GM12878 (cell line): ENCODE results near the gene HPSE2. TPM values are rescaled to one million over a fixed set of nuclear protein-coding genes. Genes with fewer than 3 reads are reported as not detected.

Experiments used
- ATAC-seq: fragments of 200-7000 bp; cut with Tn5 transposase; 3 replicates; pipeline ENCODE4 v1.9.1; 2020; ENCODE audit warnings: mild to moderate bottlenecking, moderate library complexity
- BruUV-seq: library from RNA; stranded (reverse); fragments of 400-500 nt; replicated peaks from 2 replicates; lab custom pipeline; 2021; lab: Mats Ljungman, UMichigan
- CTCF ChIA-PET: fragments of 300-600 bp; sonication (Branson Sonifier 250); formaldehyde crosslinking; extraction: SDS; loops from one replicate; lab custom pipeline; 2021; ENCODE audit warnings: inconsistent platforms; lab: Yijun Ruan, JAX
- POLR2A ChIA-PET: fragments of 350-600 bp; formaldehyde crosslinking; extraction: SDS; loops from one replicate; lab custom pipeline; 2021; ENCODE audit warnings: inconsistent platforms; lab: Charles Lee
- RAD21 ChIA-PET: fragments of 300-600 bp; sonication (Branson Sonifier 250); formaldehyde crosslinking; loops from one replicate; lab custom pipeline; 2023; ENCODE audit warnings: antibody characterized with exemption; ENCODE audit not compliant: unreplicated experiment; lab: Charles Lee
- SMC1A ChIA-PET: fragments of 300-600 bp; sonication (Branson Sonifier 250); formaldehyde crosslinking; loops from one replicate; lab custom pipeline; 2023; ENCODE audit not compliant: unreplicated experiment, uncharacterized antibody; lab: Charles Lee
- DNase-seq: peaks from one replicate; pipeline ENCODE4 v3.0.0-alpha.2; 2011; ENCODE audit warnings: low read depth, low spot score
- FAIRE-seq: peaks from 3 replicates; lab custom pipeline; 2011; peaks lifted over from hg19 to GRCh38; lab: Jason Lieb, UNC
- H2AFZ ChIP-seq: 2 replicates; pipeline ENCODE4 v1.6.0; 2011; ENCODE audit warnings: low read depth, low read length, control low read depth; ENCODE audit not compliant: control insufficient read depth
- H3K27ac ChIP-seq: 2 replicates; pipeline ENCODE4 v1.5.1; 2011; ENCODE audit warnings: control low read depth; ENCODE audit not compliant: control insufficient read depth, insufficient read depth
- H3K27me3 ChIP-seq, 2 experiments: replicated peaks in 1 of 2; 2 replicates each; pipeline versions ENCODE4 v1.6.0 to v1.6.1; 2011; ENCODE audit warnings: low read length in 1 of 2; ENCODE audit not compliant: control insufficient read depth in 2 of 2, insufficient read depth in 2 of 2
- H3K36me3 ChIP-seq, 2 experiments: 2 replicates each; pipeline ENCODE4 v1.5.1; 2011; ENCODE audit warnings: low read length in 1 of 2; ENCODE audit not compliant: control insufficient read depth in 2 of 2, insufficient read depth in 2 of 2
- H3K4me1 ChIP-seq: 2 replicates; pipeline ENCODE4 v1.6.1; 2011; ENCODE audit warnings: mild to moderate bottlenecking, low read length, moderate library complexity, mixed read lengths; ENCODE audit not compliant: control insufficient read depth, insufficient read depth
- H3K4me2 ChIP-seq: 2 replicates; pipeline ENCODE4 v1.6.0; 2011; ENCODE audit warnings: control low read depth; ENCODE audit not compliant: control insufficient read depth, insufficient read depth
- H3K4me3 ChIP-seq: fragments of 200-600 bp; sonication (generic); 2 replicates; pipeline ENCODE4 v1.5.1; 2016
- H3K79me2 ChIP-seq: 2 replicates; pipeline ENCODE4 v1.6.0; 2011; ENCODE audit warnings: low read length; ENCODE audit not compliant: control insufficient read depth, insufficient read depth
- H3K9ac ChIP-seq: 2 replicates; pipeline ENCODE4 v1.8.0; 2011; ENCODE audit warnings: low read length, control low read depth, mixed read lengths; ENCODE audit not compliant: control insufficient read depth, insufficient read depth
- H3K9me3 ChIP-seq: replicated peaks from 3 replicates; pipeline ENCODE4 v1.5.1; 2011; ENCODE audit warnings: mild to moderate bottlenecking, low read length; ENCODE audit not compliant: control insufficient read depth, insufficient read depth
- H4K20me1 ChIP-seq: 2 replicates; pipeline ENCODE4 v1.6.0; 2011; ENCODE audit not compliant: control insufficient read depth, insufficient read depth
- BCL11A ChIP-seq: IDR thresholded peaks from 2 replicates; pipeline ENCODE4 v1.6.1; 2011; ENCODE audit warnings: low read depth, low read length
- CBFB ChIP-seq: IDR thresholded peaks from 2 replicates; pipeline ENCODE4 v1.6.1; 2016; ENCODE audit warnings: antibody characterized with exemption, low read depth
- CREM ChIP-seq: IDR thresholded peaks from 2 replicates; pipeline ENCODE4 v1.6.1; 2014; ENCODE audit warnings: antibody characterized with exemption, low read depth
- EP300 ChIP-seq, 2 experiments: fragments of 150-350 bp in 1 of 2; IDR thresholded peaks; 2 replicates each; pipeline ENCODE4 v1.6.1; 2011 to 2012; ENCODE audit warnings: low read depth in 2 of 2, low read length in 2 of 2, borderline replicate concordance in 1 of 2, improper control_type of control experiment in 1 of 2, inconsistent platforms in 1 of 2; ENCODE audit not compliant: control insufficient read depth in 1 of 2
- ETV6 ChIP-seq, 2 experiments: fragments of 450-650 bp in 1 of 2; IDR thresholded peaks in 1 of 2; conservative IDR thresholded peaks in 1 of 2; 2 replicates each; pipeline ENCODE4 v1.6.1; 2014; ENCODE audit warnings: antibody characterized with exemption in 1 of 2, borderline replicate concordance in 1 of 2, low read depth in 1 of 2, mild to moderate bottlenecking in 1 of 2, moderate library complexity in 1 of 2
- HDAC2 ChIP-seq: fragments of 200-600 bp; sonication (generic); IDR thresholded peaks from 2 replicates; pipeline ENCODE4 v1.6.1; 2017
- HDGF ChIP-seq: fragments of 450-650 bp; IDR thresholded peaks from 2 replicates; pipeline ENCODE4 v1.6.1; 2016; ENCODE audit warnings: antibody characterized with exemption
- JUND ChIP-seq: IDR thresholded peaks from 2 replicates; pipeline ENCODE4 v1.6.1; 2012; ENCODE audit warnings: low read depth, mild to moderate bottlenecking, low read length, improper control_type of control experiment, moderate library complexity
- KAT2A ChIP-seq: conservative IDR thresholded peaks from 2 replicates; pipeline ENCODE4 v1.6.1; 2011; ENCODE audit warnings: low read depth, low read length; ENCODE audit not compliant: control insufficient read depth
- MXI1 ChIP-seq: fragments of 150-350 bp; IDR thresholded peaks from 2 replicates; pipeline ENCODE4 v1.6.1; 2011; ENCODE audit warnings: low read depth, mild to moderate bottlenecking, inconsistent platforms, low read length, improper control_type of control experiment
- NBN ChIP-seq: fragments of 450-650 bp; IDR thresholded peaks from 2 replicates; pipeline ENCODE4 v1.6.1; 2016
- TARDBP ChIP-seq: IDR thresholded peaks from 2 replicates; pipeline ENCODE4 v1.6.1; 2016; ENCODE audit warnings: borderline replicate concordance
- TCF12 ChIP-seq: IDR thresholded peaks from 2 replicates; pipeline ENCODE4 v1.6.1; 2011; ENCODE audit warnings: low read depth, mild to moderate bottlenecking, low read length
- YBX1 ChIP-seq: fragments of 450-650 bp; IDR thresholded peaks from 2 replicates; pipeline ENCODE4 v1.6.1; 2016; ENCODE audit warnings: antibody characterized with exemption
- ZNF274 ChIP-seq: IDR thresholded peaks from one replicate; pipeline ENCODE4 v1.8.0; 2011; ENCODE audit not compliant: insufficient read length, insufficient read depth
- ZSCAN29 ChIP-seq: fragments of 450-650 bp; IDR thresholded peaks from 2 replicates; pipeline ENCODE4 v1.6.1; 2017; ENCODE audit warnings: mild to moderate bottlenecking, moderate library complexity
- WGBS: methylation state at CpG from one replicate; pipeline ENCODE4 v1.1.6; 2016; ENCODE audit warnings: low lambda C conversion rate; ENCODE audit not compliant: insufficient replicate concordance, insufficient coverage; ENCODE audit errors: missing lambda C conversion rate; 5-methylcytosine and 5-hydroxymethylcytosine counted together
- in situ Hi-C: fragments of 300-500 bp; cut with MboI; formaldehyde crosslinking; loops from 9 replicates; pipeline ENCODE4 v1.14.3; 2018; ENCODE audit warnings: mixed read lengths
- intact Hi-C: fragments of 100-400 bp; cut with micrococcal nuclease; formaldehyde crosslinking; loops from one replicate; pipeline ENCODE4 v1.14.2; 2022; ENCODE audit not compliant: unreplicated experiment
- polyA plus RNA-seq, 11 experiments: library from polyadenylated mRNA; depleted of rRNA in 4 of 11; unstranded in 6 of 11; stranded (reverse) in 5 of 11; fragments of >200 nt; fragmentation: Nextera tagmentation in 4 of 11; fragmentation: Illumina TruSeq in 1 of 11; extraction: Ambion mirVana in 4 of 11; extraction: Trizol in 1 of 11; gene quantifications; 1 replicate in 1 of 11; 2 replicates in 10 of 11; pipeline versions ENCODE4 v1.2.1 to v1.2.3, GENCODE V29; 2011 to 2016; ENCODE audit warnings: inconsistent platforms in 2 of 11, missing spikeins in 2 of 11, low read depth in 1 of 11
- total RNA-seq, 4 experiments: library from RNA; depleted of rRNA in 3 of 4; stranded (reverse); fragments of >200 nt in 3 of 4; fragmentation: Illumina TruSeq in 1 of 4; extraction: Trizol in 1 of 4; gene quantifications; 2 replicates each; pipeline versions ENCODE4 v1.2.1 to v1.2.3, GENCODE V29; 2013 to 2021
- TF ChIP-seq, protein P1 (sequence below): IDR thresholded peaks from 2 replicates; pipeline ENCODE4 v1.6.1; 2011; ENCODE audit warnings: low read depth, mild to moderate bottlenecking, low read length, moderate library complexity, borderline replicate concordance; ENCODE audit errors: extremely low read depth
- TF ChIP-seq, protein P2 (sequence below): IDR thresholded peaks from 2 replicates; pipeline ENCODE4 v1.6.1; 2011; ENCODE audit warnings: mild to moderate bottlenecking, low read depth, low read length, moderate library complexity; ENCODE audit not compliant: insufficient replicate concordance
- TF ChIP-seq, protein P3 (sequence below): IDR thresholded peaks from 2 replicates; pipeline ENCODE4 v1.6.1; 2011; ENCODE audit warnings: borderline replicate concordance, low read depth, mild to moderate bottlenecking, moderate library complexity, mixed read lengths, low read length; ENCODE audit not compliant: insufficient read depth; ENCODE audit errors: extremely low read length

HPSE2 gene
- total and polyA plus RNA-seq, 10 of the 15 experiments (the other 5 are each of a cell fraction or from before 2014, with no cell fraction given), result 0.06 TPM; not detected in 9

DNA sequence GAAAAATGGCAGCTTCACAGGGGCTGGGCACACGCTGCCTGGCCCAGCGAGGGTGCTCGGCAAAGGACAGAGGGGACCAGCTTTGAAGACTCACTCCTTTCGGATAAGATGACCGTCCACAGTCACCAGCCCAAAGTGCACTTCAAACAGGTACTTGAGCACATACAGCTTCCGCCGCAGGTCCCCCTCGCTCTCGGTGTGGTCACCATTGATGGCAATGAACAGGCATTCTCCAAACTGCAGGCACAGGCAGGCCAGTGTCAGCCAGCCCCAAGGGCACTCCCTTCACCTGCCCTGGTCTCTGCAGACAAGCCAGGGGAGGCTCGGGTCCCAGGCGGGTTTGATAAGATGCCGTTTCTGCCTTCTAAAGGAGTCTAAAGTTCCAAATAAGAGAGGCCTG, 800.5 kb downstream of the HPSE2 start:
- ATAC-seq (no peak), FAIRE-seq (no peak), DNase-seq (no peak)
- no peak overlapping the region for H3K27ac ChIP-seq
- H4K20me1 ChIP-seq, result no peaks in the 10 kb centered on the region
- no peaks in the 10 kb centered on the region for H3K4me1 ChIP-seq
- SMC1A ChIA-PET, result interaction anchor here (0.6 to 0.7 kb wide), 3 partner anchors 17 to 1801 kb away, joined by 3 to 4 read pairs (median 3); no protein-coding TSS in a partner anchor
- H3K79me2 ChIP-seq, result no peaks in the 10 kb centered on the region
- POLR2A ChIA-PET, result no interaction called here
- no peak overlapping the region for H3K9ac ChIP-seq
- RAD21 ChIA-PET, result no interaction called here
- no peak for TF ChIP-seq JUND
- no peak for TF ChIP-seq TARDBP
- no peak for TF ChIP-seq HDAC2
- no peak for TF ChIP-seq ZNF274
- no peak for TF ChIP-seq EP300 (IDR thresholded peaks at IDR 0.05; ENCODE audit: borderline replicate concordance in 1 of 2, control insufficient read depth in 1 of 2, low read depth in 2 of 2, low read length in 2 of 2)
- TF ChIP-seq, protein P1, sequence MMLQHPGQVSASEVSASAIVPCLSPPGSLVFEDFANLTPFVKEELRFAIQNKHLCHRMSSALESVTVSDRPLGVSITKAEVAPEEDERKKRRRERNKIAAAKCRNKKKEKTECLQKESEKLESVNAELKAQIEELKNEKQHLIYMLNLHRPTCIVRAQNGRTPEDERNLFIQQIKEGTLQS, result no peak
- TF ChIP-seq, protein P2, sequence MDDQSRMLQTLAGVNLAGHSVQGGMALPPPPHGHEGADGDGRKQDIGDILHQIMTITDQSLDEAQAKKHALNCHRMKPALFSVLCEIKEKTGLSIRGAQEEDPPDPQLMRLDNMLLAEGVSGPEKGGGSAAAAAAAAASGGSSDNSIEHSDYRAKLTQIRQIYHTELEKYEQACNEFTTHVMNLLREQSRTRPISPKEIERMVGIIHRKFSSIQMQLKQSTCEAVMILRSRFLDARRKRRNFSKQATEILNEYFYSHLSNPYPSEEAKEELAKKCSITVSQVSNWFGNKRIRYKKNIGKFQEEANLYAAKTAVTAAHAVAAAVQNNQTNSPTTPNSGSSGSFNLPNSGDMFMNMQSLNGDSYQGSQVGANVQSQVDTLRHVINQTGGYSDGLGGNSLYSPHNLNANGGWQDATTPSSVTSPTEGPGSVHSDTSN, result no peak
- no peak for TF ChIP-seq MXI1
- TF ChIP-seq CREM, result no peak
- TF ChIP-seq YBX1, result no peak
- TF ChIP-seq ZSCAN29, result no peak
- TF ChIP-seq ETV6 (conservative IDR thresholded peaks at IDR 0.05 in 1 of 2, IDR thresholded peaks at IDR 0.05 in 1 of 2; ENCODE audit: borderline replicate concordance in 1 of 2, low read depth in 1 of 2), result no peak
- TF ChIP-seq NBN, result no peak
- no peak for TF ChIP-seq CBFB
- no peak for TF ChIP-seq BCL11A
- TF ChIP-seq KAT2A, result no peak
- TF ChIP-seq TCF12, result no peak
- TF ChIP-seq, protein P3, sequence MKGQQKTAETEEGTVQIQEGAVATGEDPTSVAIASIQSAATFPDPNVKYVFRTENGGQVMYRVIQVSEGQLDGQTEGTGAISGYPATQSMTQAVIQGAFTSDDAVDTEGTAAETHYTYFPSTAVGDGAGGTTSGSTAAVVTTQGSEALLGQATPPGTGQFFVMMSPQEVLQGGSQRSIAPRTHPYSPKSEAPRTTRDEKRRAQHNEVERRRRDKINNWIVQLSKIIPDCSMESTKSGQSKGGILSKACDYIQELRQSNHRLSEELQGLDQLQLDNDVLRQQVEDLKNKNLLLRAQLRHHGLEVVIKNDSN, result no peak
- TF ChIP-seq HDGF, result no peak
- in situ Hi-C loops (no loop called here), intact Hi-C loops (no loop called here)
- no peak overlapping the region for H2AFZ ChIP-seq
- BruUV-seq, result no TSS peak
- H3K27me3 ChIP-seq, result no peaks in the 10 kb centered on the region
- WGBS, result 94% methylated on average over 12 of the region's 12 CpGs
- H3K36me3 ChIP-seq, result peaks cover 21 to 26% of the 10 kb centered on the region in 2 experiments
- H3K4me2 ChIP-seq, result no peak overlapping the region
- H3K9me3 ChIP-seq, result peaks cover 4% of the 10 kb centered on the region; the same call in 1 of the 3 replicates
- no peak overlapping the region for H3K4me3 ChIP-seq
- CTCF ChIA-PET, result interaction anchor here (2.2 kb wide), 1 partner anchor 10 kb away, joined by 13 read pairs; no protein-coding TSS in a partner anchor
